Activated CD8-positive, alpha-beta memory T cell treated with anti-CD3 and anti-CD28 coated beads, Interleukin-2, amount 50 U/mL, for 4 hours (primary cell): ENCODE results near the gene EMP2.
"Not testable (repeated sequence)": the region's sequence is repeated elsewhere in the genome, so short reads cannot be mapped to it uniquely, and the experiment has no call there.

Experiments used
- DNase-seq: peaks from one replicate; pipeline ENCODE4 v3.0.0-alpha.2; 2020

EMP2 gene

DNA sequence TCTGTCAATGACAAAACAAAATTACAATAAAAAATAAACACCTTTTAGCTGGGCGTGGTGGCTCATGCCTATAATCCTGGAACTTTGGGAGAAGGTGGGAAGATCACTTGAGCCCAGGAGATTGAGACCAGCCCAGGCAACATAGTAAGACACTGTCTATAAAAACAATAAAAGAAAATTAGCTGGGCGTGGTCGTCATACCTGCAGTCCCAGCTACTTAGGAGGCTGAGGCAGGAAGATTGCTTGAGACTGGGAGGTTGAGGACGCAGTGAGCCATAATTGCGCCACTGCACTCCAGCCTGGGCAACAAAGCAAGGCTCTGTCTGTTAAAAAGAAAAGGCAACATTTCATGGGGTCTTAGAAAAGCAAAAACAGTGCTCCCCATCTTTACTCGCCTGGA, 32.7 kb downstream of the EMP2 start:
- DNase-seq: no peak

DNA sequence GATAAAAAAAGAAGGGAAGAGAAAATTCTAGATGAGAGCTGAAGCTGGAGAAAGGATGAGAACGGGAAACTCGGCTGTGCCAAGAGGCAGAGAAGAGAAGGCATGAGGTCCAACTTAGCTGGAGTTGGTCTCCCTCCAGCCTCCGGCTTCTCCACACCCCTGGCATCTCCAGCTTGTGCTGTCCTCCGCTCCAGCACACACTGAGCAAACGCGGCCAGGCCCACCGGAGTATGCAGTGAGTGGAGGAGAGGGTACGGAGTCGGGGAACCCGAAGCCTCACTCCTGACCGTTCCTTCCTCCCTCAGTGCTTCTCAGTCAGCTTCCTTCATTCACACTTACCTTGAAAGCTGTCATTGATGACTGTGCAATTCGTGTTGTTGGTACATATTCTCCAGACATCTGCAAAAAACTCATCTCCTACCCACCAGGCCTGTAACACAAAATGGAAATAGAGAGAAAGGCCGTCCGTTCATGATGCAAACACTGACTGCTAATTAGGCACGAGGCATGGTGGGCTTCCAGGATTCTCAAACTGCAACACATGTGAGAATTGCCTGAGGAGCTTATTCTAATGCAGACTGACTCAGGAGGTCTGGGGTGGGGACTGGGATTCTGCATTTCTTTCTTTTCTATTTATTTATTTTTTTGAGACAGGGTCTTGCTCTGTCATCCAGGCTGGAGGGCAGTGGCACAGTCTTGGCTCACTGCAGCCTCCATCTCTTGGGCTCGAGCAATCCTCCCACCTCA, 37.0 kb downstream of the EMP2 start:
- DNase-seq: no peak

DNA sequence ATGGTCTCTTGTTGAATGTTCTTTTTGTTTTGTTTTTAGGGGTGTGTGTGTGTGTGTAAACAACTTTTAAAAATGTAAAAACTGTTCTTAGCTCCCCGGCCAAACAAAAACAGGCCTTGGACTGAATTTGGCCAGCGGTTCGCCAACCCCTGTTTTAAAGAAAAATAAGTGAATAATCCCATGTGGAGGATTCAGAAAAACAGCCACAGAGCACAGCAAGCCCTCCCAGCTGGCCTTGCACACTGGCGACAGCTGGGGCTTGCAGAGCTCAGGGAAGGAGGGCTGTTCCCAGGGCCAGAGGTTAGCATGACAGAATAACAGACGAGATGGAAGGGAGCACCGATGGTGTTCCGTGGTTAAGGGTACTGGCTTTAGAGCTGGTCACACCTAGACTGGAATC, 39.0 kb downstream of the EMP2 start:
- no peak for DNase-seq

DNA sequence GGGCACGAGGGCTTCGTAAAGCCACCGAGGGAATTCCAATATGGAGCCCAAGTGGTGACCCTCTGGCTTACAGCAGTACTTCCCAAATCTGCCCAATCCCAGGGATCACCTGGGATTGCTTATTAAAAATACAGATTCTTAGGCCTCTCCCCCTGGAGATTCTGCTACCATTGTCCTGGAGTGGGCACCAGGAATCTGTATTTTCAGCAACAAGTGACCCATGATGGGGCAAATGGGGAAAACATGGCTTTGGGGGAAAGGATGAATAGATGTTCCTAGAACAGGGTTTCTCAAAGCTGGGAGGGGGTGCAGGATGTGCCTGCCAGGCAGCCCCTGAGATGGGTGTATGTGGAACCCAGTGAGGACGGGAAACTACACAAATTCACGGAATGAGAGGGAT, 40.6 kb downstream of the EMP2 start:
- DNase-seq: no peak

DNA sequence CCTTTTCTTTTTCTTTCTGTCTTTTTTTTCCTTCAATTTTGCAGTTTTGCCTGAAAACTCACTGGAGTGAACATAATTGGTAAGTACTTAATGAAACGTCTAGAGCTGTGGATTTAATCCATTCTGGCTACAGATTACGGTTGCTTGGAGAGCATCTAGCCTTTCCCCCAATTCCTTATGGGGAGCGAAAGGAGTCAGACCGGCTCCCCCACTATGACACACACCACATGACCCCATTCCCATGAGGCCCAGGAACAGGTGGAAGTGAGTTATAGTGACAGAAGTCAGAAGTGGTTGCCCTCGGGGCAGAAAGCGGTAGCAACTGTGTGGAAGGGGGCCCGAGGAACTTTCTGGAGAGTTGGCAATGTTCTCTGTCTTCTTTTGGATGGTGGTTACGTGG, 41.2 kb downstream of the EMP2 start:
- no peak for DNase-seq

DNA sequence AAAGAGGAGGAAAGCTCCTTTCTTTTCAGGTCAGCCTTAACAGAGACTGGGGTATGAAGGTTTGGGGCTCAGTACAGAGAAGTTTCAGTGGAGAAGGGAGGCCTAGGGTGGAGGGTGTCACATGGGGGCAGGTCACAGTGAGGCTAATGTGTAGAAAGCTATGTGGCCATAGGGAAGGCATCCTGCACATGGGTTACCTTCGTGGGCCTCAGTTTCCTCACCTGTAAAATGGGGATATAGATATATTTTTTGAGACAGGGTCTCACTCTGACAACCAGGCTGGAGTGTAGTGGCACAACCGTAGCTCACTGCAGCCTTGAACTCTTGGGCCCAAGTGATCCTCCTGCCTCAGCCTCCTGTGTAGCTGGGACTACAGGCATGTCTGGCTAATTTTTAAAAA, 41.8 kb downstream of the EMP2 start:
- DNase-seq: no peak

DNA sequence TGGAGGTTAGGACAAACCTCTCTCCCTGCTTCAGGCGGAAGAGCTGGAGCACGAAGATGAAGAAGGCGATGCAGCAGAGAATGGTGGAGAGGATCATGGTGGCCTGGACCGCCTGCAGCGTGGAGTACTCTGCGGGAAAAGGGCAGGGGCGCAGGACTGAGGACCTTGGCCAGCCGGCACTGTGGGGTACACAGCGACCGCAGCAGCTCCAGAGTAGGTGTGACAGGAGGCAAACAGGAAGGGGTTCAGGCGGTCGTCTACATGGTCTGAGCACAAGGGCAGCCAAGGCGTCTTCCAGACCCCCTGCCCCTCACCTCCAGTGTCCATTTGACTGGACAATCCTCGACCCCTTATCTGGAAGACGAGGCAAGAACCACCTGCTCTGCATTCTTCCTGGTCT, 42.5 kb downstream of the EMP2 start:
- DNase-seq: no peak

DNA sequence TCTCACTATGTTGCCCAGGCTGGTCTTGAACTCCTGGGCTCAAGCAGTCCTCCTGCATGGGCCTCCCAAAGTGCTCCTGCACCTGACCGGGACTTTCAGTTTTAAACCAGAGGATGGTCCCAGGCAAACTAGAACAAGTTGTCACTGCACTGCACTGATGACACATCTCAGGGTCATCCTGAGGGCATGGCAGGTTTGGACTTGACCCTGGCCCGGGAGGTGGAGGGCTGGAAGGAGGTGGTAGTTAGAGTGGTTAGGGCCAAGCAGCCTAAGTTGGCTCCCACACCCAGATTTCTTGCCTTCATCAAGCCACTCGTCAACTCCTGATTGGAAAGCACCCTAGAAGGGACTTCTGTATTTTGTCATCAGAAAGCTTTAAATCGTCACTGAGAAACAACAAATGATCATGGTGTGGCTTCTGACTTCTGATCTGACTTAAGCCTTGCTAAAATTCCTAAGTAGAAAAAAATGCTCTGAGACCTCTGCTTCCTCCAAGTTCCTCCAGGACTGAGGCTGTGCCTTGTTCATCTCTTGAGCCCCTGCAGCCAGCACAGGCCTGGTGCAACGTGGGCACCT, 43.5 kb downstream of the EMP2 start:
- no peak for DNase-seq

DNA sequence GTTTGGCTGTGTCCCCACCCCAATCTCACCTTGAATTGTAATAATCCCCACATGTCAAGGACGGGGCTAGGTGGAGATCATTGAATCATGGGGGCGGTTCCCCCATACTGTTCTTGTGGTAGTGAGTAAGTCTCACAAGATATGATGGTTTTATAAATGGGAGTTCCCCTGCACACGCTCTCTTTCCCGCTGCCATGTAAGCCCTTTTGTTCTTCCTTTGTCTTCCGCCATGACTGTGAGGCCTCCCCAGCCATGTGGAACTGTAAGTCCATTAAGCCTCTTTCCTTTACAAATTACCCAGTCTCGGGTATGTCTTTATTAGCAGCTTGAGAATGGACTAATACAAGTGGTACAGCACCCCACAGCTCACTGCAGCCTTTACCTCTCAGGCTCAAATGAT, 44.1 kb downstream of the EMP2 start:
- DNase-seq: not testable (repeated sequence)

DNA sequence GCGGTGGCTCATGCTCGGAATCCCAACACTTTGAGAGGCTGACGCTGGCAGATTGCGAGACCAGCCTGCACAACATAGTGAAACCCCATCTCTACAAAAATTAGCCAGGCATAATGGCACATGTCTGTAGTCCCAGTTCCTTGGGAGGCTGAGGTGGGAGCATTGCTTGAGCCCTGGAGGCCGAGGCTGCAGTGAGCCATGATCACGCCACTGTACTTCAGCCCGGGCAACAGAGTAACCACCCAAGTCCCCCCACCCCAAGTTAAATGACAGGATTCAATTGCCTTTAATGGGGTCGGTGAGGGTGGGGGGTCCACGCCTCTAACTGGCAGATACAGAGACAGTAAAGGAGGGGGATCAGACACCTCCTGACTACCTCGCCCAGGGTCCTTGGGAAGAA, 44.9 kb downstream of the EMP2 start:
- DNase-seq: no peak

DNA sequence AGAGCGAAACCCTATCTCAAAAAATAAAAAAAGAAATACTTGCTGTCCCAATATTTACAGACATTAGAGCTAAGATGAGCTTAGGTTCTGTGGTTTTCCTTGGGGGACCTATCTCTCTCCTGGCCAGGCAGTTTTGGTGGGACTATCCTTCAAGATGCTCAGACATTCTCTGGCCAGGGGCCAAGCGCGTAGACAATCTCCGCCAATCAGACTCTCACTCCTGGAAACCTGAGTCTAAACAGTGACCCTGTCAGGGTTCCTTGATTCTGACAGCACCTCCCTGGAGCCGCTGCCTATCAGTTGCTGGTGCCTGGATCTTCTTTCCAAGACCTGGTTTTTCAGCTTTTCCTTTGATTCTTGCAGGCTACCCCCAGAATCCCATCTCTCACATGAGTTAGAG, 45.6 kb downstream of the EMP2 start:
- DNase-seq: no peak

DNA sequence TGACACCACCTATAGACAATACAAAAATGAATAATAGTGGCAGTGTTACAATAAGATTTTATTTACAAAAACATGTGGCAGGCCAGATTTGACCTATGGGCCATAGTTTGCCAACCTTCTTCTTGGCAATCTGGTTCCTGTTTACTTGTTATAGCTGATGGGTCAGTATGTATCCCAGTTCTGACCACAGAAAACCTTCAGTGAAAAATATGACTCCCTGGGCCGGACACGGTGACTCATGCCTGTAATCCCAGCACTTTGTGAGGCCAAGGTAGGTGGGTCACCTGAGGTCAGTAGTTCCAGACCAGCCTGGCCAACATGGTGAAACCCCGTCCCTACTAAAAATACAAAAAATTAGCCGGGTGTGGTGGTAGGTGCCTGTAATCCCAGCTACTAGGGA, 46.8 kb downstream of the EMP2 start:
- not testable (repeated sequence) for DNase-seq

DNA sequence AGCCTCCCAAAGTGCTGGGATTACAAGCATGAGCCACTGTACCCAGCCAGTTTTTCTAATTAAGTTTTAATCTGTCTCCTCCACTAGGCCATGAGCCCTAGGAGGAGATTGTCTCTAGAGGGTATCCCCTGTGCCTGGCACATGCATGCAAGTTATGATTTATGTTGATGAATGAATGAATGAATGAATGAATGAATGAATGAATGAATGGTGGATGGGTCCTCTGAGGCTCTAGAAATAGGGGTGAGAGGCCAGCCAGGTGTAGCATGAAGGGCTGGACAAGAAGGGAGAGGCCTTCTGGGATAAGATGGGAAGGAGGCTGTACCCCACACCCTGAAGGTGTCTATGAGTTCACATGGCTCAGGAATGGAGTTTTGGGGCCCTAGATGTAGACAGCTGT, 48.8 kb downstream of the EMP2 start:
- no peak for DNase-seq

DNA sequence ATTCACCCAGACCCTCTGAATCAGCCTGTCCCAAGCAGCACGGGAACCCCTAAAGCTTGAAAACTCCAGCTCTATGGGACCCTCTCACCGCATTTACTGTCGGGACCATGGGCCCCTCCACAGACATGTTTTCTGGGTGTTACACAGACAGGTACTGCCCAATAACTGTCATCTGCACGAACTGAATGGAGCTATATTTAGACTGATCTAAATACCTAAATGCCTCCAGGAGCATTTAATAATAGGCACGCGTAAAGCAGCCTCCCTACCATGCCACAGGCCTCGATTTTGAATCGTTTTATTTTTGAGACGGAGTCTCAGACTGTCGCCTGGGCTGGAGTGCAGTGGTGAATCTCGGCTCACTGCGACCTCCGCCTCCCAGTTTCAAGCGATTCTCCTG, 49.7 kb downstream of the EMP2 start:
- no peak for DNase-seq

DNA sequence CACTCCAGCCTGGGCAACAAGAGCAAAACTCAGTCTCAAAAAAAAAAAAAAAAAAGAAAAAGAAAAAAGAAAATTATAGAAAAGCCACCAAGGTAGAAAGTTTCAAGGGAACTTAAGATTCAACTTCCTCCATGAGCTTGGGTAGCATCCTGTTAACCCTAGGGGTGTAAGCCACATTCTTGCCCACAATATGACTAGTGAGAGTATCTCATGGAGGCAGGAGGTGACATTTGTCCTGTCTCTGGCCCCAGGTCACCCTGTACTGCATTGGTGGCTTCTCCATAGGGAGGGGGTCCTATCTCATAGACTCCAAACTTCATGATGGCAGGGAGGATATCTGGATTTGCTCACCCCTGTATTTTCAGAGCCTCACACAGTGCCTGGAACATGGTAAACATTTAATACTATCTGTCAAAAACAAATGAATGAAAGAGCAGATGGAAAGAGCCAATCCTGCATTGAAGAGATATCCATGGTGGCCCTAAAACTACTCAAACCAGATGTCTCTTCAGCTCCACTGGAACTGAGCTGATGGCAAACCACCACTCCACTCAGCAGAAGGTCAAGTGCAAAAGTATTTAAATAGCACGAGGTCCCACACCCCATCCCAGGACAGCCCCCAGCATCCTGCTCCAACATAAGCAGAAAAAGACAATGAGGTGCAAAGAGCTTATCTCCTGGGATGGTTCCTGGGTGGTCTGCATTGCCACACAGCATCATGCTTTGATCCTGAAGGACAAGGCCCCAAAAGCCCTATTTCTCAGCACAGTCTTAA, 50.3 kb downstream of the EMP2 start:
- no peak for DNase-seq

DNA sequence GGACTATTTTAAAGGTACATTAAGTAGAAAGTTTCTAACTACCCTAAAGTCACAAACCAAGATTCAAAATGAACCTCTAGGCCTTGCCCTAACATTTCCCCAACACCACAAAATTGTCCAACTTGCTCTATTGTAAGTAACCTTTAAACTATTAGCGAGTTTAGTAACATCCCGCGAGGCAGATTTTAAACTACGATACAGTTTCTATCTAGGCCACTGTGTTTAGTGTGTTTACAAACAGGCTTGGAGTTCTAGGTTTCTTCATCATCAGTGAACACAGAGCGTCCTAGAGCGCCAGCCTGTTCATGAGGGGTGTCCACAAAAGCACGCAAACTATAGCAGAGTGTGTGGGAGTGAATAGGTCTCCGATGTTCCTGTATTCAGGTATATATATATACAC, 51.8 kb downstream of the EMP2 start:
- DNase-seq: no peak

DNA sequence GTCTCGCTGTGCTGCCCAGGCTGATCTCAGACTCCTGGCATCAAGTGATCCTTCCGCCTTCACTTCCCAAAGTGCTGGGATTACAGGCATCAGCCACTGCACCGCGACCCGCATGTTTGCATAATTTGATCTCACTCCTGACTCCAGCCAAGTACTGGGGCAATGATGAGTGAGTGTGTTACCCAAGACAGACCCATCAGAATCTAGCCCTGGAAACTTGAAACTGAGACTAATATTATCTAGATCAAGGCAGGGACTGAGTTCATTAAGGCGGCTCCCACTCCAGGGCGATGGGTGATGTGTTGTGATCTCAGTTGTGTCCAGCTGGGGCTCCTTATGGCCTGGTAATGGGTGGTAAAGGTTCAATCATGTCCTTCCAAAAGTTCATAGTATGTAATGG, 53.4 kb downstream of the EMP2 start:
- no peak for DNase-seq

DNA sequence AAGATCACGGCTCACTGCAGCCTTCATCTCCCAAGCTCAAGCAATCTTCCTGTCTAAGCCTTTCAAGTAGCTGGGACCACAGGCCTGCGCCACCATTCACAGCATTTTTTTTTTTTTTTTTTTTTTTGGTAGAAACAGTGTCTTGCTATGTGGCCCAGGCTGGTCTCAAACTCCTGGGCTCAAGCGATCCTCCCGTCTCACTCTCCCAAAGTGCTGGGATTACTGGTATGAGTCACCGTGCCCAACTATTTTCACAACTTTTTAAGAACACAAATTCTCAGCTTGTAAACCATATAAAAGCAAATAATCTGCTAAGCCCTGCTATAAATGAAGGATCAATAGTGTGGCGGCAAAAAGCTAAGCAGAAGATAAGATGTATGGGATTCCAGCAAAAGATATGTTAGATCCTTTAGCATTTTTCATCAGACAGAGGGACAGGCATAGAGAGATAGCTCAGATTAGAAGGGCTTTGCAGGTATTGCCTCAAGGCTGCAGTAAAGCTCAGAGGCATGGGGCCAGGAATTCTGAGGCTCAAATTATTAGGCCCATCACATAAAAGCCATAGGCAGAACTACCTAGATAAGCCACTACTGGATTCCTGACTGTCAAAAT, 55.1 kb downstream of the EMP2 start:
- no peak for DNase-seq

DNA sequence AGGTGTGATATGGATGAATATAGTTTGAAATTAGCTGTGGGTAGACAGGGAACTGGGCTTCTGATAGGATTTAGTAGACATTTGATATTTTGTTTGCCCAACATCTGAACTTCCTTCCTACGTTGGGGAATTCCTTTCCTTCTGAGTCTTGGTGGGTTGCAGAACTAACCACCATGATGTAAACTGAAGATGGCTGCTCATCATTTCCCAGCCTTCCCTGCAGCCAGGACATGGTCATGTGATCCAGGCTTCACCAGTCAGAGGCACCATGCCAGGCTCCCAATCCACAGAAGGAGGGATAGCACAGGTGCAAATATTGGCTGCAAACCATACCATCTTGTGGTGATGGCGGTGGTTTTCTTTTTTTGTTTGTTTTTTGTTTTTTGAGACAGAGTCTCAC, 57.4 kb downstream of the EMP2 start:
- no peak for DNase-seq

DNA sequence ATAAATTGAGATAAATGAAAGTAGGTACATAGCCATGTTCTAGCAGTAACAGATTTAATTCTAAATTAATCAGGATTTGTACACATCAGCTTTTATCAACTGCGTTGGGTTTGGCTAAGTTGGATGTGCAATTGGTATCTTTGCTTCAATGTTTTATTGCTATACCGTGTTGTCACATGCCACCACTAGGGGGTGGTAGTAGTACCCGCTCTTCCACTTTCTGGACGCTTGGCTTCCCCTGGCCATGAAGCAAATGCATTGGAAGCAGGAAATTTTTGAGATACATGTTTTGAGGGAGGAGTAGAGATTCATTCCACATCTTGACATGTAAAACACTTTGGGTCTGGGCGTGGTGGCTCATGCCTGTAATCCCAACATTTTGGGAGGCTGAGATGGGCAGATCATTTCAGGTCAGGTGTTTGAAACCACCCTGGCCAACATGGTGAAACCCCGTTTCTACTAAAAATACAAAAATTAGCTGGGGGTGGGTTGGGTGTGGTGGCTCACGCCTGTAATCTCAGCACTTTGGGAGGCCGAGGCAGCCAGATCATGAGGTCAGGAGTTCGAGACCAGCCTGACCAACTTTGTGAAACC, 58.6 kb downstream of the EMP2 start:
- DNase-seq: peak; percentile 32

DNA sequence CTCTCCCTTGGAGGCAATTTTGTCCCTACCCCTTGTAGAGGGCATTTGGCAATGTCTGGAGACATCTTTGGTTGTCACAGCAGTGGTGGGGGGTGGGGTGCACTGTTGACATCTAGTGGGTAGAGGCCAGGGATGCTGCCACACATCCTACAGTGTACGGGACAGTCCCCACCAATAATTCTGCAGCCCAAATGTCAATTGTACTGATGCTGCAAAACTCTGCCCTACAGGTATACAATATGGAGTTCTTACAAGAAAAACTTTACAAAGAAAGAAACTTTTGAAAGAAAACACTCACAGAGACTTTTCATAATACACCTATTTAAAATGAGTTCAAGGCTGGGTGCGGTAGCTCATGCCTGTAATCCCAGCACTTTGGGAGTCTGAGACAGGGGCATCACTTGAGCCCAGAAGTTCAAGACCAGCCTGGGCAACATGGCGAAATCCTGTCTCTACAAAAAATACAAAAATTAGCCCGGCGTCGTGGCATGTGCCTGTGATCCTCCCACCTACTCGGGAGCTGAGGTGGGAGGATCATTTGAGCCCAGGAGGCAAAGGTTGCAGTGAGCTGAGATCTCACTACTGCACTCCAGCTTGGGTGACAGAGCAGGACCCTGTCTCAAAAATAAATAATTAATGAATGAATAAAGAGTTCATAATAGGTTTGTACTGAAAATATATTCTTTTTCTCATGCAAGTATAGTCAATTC, 59.4 kb downstream of the EMP2 start:
- no peak for DNase-seq

DNA sequence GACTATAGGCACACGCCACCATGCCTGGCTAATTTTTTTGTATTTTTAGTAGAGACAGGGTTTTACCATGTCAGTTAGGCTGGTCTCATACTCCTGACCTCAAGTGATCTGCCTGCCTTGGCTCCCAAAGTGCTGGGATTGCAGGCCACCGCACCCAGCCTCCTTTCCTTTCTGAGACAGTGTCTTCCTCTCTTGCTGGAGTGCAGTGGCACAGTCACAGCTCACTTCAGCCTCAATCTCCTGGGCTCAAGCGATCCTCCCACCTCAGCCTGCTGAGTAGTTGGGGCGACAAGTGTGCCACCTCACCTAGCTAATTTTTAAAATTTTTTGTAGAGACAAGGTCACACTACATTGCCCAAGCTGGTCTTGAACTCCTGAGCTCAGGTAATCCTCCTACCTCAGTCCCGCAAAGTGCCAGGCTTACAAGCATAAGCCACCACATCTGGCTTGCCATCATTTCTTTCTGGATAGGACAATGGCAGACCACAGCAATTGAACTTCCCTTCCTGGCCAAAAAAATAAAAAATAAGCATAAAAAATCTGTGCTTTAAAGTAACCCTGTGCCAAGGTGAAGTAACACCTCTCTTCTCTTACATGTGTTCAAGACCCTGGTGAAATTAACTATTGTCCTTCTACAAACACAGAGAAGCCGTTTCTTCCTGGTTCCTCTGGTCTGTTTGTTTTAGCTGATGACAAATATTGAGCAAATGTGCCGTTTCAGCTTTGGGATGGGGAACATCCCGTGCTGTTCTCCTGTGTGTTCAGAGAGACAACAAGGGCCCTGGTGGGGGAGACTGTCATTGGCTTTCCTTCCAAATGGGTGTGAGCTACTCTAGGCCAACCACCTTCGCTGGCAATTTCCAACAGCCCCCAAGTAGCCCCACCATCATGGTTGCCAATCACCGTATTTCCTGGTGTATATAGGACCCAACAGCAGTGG, 60.2 kb downstream of the EMP2 start:
- no peak for DNase-seq
